GM21360 (cell line): ENCODE results near the gene SUPT5H.

ENCODE experiments used
- ATAC-seq: cut with Tn5 transposase; IDR thresholded peaks from one replicate; pipeline ENCODE4 v1.9.1; 2021; ENCODE audit warnings: mild to moderate bottlenecking, moderate library complexity; ENCODE audit not compliant: unreplicated experiment

The SUPT5H gene

DNA sequence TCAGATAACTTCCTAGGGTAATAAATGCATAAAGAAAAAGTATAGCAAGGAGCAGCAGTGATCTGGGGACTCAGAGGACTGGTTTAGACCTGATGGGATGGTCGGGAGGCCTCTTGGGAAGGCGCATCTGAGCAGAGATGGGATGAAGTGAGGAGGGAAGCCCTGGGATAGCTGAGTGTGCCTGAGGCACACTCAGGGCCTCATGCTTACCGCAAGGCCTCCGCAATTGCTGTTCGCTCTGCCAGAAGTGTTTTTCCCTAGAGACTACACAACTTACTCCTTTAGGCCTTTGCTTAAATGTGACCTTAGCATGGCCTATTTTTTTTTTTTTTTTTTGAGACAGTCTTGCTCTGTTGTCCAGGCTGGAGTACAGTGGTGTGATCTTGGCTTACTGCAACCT, 49.3 kb downstream of the SUPT5H start:
- no peak for ATAC-seq

DNA sequence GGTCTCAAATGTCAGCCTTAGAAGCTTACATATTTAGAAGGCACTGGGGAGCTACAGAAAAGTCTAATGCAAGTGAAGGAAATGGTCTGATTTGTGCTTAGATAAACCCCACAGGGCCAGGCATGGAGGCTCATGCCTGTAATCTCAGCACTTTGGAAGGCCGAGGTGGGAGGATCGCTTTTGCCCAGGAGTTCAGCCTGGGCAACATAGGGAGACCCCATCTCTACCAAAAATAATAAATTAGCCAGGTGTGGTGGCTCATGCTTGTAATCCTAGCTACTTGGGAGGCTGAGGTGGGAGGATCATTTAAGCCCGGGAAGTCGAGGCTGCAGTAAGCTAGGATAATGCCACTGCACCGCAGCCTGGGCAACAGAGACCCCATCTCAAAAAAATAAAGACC, 50.7 kb downstream of the SUPT5H start:
- ATAC-seq = no peak

DNA sequence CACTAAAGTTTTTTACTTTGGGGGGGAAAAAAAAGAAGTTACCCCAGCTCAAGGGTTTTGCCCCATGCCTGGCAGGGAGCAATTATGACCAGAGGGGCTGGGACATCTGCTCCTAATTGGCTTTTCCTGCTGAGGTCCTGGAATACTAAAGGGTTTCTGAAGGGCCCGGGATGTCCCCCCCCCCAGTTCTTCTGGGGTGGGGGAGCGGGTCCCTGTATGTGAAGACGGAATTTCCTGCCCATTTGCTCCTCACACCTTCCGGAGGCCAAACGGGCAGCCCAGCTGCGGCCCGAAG, 52.3 kb downstream of the SUPT5H start:
- no peak for ATAC-seq

- no peak for ATAC-seq
Observed at GRCh38 chr19:39497996-39498797, 52.8 kb downstream of the SUPT5H start.

DNA sequence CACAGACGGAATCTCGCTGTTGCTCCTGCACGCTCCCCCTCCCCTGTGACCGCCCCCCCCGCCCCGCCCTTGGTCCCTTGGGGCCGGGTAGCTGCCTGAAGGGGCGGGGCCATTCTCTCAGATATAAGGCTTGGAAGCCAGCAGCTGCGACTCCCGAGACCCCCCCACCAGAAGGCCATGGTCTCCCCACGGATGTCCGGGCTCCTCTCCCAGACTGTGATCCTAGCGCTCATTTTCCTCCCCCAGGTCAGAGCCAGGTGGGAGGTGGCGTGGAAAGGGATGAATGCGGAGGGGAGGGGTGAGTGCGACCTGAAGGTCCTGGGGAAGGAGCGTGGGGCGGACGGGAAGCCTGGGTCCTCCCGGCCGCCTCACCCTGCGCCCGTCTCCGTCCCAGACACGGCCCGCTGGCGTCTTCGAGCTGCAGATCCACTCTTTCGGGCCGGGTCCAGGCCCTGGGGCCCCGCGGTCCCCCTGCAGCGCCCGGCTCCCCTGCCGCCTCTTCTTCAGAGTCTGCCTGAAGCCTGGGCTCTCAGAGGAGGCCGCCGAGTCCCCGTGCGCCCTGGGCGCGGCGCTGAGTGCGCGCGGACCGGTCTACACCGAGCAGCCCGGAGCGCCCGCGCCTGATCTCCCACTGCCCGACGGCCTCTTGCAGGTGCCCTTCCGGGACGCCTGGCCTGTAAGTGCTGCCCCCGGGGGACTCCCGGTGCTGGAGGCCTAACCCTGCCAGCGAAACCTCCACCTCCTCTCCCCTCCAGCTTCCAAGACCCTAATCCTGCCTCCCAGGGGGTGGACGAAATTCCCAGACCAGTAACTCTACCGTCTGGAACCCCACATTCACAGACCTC, 53.6 kb downstream of the SUPT5H start, which contains the start of gene DLL3:
DLL3 (plus strand) TSS at position 150 of the 845 bp plus-strand sequence; CDS start at position 178, 28 bp downstream.
- ATAC-seq = no peak

DNA sequence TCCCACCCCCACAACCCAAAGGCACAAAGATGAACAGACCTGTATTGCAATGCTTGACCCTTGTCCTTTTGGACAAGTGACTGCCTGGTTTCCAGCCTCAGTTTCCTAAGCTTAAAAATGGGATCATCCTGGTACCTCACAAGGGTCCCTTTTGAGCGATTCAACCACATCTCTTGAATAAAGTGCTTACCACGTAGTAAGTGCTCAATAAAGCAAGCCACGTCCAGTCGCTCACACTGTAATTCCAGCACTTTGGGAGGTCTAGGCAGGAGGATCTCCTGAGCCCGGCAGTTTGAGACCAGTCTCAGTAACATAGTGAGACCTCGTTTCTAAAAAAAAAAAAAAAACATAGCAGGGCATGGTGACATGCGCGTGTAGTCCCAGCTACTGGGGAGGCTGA, 54.5 kb downstream of the SUPT5H start:
- no peak for ATAC-seq

DNA sequence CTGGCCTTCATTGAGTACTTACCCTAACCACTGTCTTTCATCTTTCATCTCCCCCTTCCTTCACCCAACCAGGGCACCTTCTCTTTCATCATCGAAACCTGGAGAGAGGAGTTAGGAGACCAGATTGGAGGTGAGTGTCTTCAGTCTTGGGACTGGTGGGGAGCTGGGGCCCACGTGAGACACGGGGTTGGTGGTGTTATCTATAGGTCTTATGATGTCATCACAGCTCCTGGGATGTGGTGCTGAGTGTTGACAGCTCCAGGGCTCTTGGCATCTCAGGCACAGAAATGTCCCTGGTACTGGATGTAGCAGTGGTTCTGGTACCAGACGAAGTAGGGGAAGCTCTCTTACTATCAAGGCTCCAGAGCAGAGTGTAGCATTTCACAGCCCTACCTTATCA, 55.2 kb downstream of the SUPT5H start:
- ATAC-seq = no peak

- ATAC-seq = no peak
Observed at GRCh38 chr19:39501340-39501739, 56.0 kb downstream of the SUPT5H start.

DNA sequence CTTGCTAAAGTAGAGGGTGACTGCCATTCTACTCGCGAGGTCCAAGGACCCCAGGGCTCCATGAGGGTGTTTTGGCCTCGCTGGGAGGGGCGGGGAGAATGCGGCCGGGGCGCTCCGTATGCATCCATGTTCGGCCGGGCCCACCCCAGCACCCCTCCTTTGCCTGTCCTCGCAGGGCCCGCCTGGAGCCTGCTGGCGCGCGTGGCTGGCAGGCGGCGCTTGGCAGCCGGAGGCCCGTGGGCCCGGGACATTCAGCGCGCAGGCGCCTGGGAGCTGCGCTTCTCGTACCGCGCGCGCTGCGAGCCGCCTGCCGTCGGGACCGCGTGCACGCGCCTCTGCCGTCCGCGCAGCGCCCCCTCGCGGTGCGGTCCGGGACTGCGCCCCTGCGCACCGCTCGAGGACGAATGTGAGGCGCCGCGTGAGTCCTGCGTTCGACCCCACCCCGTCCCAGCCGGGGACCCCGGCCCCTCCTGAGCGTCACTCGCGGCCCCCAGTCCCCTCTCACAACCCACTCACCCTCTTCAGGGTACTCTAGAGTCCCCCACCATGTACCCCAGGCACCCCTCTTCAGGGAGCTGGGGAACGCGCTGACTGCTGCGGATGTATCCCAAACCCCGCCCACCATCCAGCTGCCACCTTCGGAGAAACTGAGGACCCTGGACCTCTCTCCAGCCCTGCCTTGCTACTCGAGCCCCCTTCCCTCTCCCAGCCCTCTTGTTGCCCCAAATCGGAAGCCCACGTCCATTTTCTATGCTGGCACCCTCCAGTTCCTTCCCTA, 57.4 kb downstream of the SUPT5H start:
- ATAC-seq = no peak

DNA sequence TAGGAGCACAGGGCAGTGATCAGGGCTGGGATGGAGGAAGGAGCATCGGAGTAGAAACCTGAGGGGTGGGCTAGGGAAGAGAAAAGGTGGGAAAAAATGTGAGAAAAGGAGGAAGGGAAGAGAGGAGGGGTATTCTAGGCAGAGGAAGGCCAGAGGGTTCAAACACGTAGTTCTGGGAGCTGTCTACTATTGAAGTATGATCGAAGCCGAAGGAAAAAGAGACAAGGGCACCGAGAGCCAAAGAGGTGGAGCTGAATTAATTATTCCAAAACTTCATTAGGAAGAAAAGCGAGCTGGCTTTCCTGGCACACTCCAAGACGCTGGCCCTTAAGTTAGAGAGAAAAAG, 61.2 kb downstream of the SUPT5H start:
- no peak for ATAC-seq

GRCh38 chr19:39506944-39507714, 61.7 kb downstream of the SUPT5H start:
- ATAC-seq = no peak

DNA sequence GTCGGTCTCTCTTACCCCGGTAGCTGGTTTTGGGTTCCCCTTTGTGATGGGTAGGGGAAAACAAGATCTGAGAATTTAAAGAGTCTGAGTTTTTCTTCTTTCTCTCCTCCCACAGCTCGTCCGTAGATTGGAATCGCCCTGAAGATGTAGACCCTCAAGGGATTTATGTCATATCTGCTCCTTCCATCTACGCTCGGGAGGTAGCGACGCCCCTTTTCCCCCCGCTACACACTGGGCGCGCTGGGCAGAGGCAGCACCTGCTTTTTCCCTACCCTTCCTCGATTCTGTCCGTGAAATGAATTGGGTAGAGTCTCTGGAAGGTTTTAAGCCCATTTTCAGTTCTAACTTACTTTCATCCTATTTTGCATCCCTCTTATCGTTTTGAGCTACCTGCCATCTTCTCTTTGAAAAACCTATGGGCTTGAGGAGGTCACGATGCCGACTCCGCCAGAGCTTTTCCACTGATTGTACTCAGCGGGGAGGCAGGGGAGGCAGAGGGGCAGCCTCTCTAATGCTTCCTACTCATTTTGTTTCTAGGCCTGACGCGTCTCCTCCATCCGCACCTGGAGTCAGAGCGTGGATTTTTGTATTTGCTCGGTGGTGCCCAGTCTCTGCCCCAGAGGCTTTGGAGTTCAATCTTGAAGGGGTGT, 62.5 kb downstream of the SUPT5H start:
- ATAC-seq = no peak

DNA sequence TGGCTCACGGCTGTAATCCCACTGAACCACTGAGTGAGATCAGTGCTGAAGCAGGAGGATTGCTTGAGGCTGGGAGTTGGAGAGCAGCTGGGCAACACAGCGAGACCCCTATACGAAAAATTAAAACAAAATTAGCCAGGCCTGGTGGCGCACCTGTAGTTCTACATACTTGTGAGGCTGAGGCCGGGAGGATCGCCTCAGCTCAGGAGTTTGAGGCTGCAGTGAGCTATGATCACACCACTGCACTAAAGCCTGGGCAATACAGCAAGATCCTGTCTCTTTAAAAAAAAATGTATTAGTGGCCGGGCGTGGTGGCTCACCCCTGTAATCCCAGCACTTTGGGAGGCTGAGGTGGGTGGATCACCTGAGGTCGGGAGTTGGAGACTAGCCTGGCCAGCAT, 63.2 kb downstream of the SUPT5H start:
- no peak for ATAC-seq

DNA sequence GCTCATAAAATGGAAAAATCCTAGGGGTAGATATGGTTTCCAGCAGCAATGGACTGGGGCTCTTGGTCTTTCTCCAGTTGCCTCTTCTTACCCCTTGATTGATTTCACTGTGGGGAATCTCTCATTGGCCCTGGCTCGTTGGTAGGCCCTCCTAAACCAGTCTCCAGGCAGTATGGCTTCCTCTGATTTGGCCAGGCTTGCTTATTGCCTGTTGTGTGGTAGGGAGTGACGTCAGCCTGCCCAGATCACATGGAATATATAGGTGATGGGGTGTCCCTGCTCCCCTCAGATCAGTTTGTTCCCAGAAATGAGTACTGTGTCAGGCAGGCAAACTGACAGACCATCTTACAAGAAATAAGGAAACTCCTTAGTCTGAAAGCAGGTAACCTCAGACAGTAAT, 63.9 kb downstream of the SUPT5H start:
- no peak for ATAC-seq

DNA sequence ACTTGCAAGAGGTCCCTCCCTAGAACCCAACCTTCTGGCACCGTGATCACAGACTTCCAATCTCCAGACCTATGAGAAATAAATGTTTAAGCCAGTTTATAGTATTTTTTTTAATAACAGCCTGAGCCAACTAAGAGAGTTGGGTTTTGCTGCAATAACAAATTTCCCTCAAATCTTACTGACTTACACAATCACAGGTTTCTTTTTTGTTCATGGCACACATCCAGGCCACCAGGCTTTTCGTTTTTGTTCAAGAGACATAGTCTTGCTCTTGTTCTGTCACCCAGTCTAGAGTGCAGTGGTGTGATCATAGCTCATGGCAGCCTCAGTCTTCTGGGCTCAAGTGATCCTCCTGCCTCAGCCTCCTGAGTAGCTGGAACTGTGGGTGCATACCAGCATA, 67.6 kb downstream of the SUPT5H start:
- ATAC-seq = no peak

DNA sequence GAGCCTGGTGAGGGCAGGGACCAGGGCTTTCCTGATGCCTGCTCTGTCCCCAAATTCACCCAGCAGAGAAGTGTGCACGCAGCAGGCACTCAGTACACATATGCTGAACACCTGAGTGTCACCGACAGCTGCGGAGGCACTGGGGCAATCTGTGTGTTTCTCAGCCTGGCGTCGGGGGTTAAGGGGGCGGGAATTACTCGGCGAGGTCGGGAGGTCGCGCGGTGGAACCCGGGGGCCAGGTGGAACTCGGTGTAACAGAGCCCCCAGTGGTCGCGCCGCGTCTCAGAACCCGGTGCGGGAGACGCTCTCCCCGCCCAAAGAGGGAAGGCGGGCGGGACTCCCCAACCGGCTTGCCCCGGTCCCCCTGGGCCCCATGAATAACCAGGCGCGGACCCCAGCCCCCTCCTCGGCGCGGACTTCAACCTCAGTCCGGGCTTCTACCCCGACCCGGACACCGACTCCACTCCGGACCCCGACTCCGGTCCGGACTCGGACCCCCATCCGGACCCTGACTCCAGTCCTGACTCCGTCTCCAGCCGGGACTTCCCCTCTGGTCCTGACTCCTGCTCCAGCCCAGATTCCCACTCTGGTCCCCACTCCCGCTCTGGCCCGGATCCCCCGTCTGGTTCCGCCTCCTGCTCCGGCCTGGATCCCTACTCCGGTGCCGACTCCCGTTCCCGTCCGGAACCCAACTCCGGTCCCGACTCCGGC, 69.6 kb downstream of the SUPT5H start, which contains the start of gene SELENOV:
SELENOV (plus strand) TSS at position 300 of the 711 bp plus-strand sequence; CDS start at position 374, 74 bp downstream.
- ATAC-seq = no peak

GRCh38 chr19:39515551-39516191, 70.3 kb downstream of the SUPT5H start:
- no peak for ATAC-seq

DNA sequence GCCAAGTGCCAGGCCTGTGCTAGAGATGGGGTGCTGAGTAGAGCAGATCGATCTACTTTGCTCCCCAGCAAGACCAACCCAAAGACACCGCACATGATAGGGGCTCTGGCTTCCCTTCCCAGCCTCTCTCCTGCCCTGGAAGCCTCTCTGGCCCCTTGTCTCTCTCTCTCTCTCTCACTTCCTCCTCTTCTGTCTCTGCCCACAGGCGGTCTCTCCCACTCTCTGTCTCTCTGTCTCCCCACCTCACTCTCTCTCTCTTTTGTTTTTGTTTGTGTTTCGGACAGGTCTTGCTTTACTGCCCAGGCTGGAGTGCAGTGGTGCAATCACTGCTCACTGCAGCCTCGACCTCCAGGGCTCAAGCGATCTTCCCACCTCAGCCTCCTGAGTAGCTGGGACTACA, 70.9 kb downstream of the SUPT5H start:
- ATAC-seq = no peak

- ATAC-seq = no peak
Observed at GRCh38 chr19:39517432-39517831, 72.0 kb downstream of the SUPT5H start.
